HG03520 (cell line): Measurements from ENCODE around the gene CCR5AS.
"Not testable (repeated sequence)": the region's sequence is repeated elsewhere in the genome, so short reads cannot be mapped to it uniquely, and the experiment has no call there.

Source experiments
- ATAC-seq: cut with Tn5 transposase; IDR thresholded peaks from one replicate; pipeline ENCODE4 v1.9.1; 2021; ENCODE audit warnings: mild to moderate bottlenecking, moderate library complexity; ENCODE audit not compliant: unreplicated experiment

CCR5AS gene

GRCh38 chr3:46359733-46360493, 47.0 kb downstream of the CCR5AS start:
- ATAC-seq = peak; percentile 53

- ATAC-seq = no peak
Observed at GRCh38 chr3:46358466-46358865, 48.4 kb downstream of the CCR5AS start.

- no peak for ATAC-seq
Observed at GRCh38 chr3:46356909-46357308, 50.0 kb downstream of the CCR5AS start.

GRCh38 chr3:46356276-46356675, 50.6 kb downstream of the CCR5AS start:
- ATAC-seq = no peak

GRCh38 chr3:46354984-46355383, 51.9 kb downstream of the CCR5AS start:
- no peak for ATAC-seq

- ATAC-seq = no peak
Observed at GRCh38 chr3:46354478-46354877, 52.4 kb downstream of the CCR5AS start.

GRCh38 chr3:46353647-46354410, 53.0 kb downstream of the CCR5AS start, which contains the start of gene CCR2:
Gene CCR2 (plus strand): TSS chr3:46354111. CDS start chr3:46357528, 3,417 bp downstream.
- ATAC-seq = no peak

GRCh38 chr3:46353090-46353489, 53.8 kb downstream of the CCR5AS start:
- ATAC-seq = no peak

- ATAC-seq = no peak
Observed at GRCh38 chr3:46351646-46352045, 55.2 kb downstream of the CCR5AS start.

- no peak for ATAC-seq
Observed at GRCh38 chr3:46350262-46350565, 56.7 kb downstream of the CCR5AS start.

GRCh38 chr3:46349484-46350261, 57.2 kb downstream of the CCR5AS start:
- ATAC-seq = no peak

GRCh38 chr3:46348823-46349482, 57.9 kb downstream of the CCR5AS start:
- ATAC-seq = no peak

GRCh38 chr3:46344476-46344875, 62.4 kb downstream of the CCR5AS start:
- ATAC-seq = no peak

- no peak for ATAC-seq
Observed at GRCh38 chr3:46338840-46339239, 68.0 kb downstream of the CCR5AS start.

GRCh38 chr3:46337911-46338310, 69.0 kb downstream of the CCR5AS start:
- ATAC-seq = no peak

GRCh38 chr3:46335541-46335940, 71.3 kb downstream of the CCR5AS start:
- ATAC-seq = no peak

- ATAC-seq = no peak
Observed at GRCh38 chr3:46334741-46335478, 72.0 kb downstream of the CCR5AS start.

GRCh38 chr3:46330676-46331075, 76.2 kb downstream of the CCR5AS start:
- ATAC-seq = not testable (repeated sequence)

- ATAC-seq = no peak
Observed at GRCh38 chr3:46325645-46326300, 81.1 kb downstream of the CCR5AS start.

GRCh38 chr3:46324036-46324435, 82.8 kb downstream of the CCR5AS start:
- ATAC-seq = no peak
